HG02943 (cell line): ENCODE data around the gene GIGYF1.
A peak's percentile ranks its signal among the peaks of the same experiment; 100 is the strongest.
"Not testable (repeated sequence)": the region's sequence is repeated elsewhere in the genome, so short reads cannot be mapped to it uniquely, and the experiment has no call there.

Experiments used
- ATAC-seq: cut with Tn5 transposase; IDR thresholded peaks from one replicate; pipeline ENCODE4 v1.9.1; 2021; ENCODE audit warnings: mild to moderate bottlenecking, low read depth, moderate library complexity; ENCODE audit not compliant: unreplicated experiment

The GIGYF1 gene

DNA sequence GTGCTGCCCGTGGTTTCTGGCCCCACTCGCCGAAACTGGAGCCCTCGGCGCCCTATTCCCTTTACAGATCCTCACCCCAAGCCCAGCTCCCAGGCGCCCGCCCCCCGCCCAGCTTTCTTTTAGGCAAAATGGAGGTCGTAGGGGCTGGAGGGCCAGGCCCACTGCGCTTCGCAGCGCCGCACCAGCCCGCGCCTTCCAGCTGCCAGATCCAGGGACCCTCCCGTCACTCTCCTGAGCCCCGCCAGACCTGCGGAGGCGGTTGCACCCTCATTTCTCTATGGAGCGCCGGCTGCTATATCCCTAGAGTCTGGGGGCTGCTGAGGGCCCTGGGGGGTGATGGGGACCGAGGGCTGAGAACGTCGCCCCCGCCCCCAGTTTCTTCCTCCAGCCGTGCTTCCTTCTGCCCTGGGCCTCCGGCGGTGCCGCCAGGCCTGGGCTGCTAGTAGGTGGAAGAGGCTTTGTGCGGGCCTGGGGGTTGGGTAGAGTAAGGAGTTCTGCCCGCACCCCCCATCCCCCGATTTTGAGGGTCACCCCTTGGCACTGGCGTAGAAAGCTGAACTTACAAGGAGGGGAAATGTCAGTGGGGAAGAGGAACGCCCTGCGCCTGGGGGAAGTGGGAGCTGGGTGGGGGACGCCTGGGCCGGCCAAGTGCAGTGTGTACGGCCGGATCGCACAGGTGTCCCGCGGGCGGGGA, 19.5 kb downstream of the GIGYF1 start:
- no peak for ATAC-seq

DNA sequence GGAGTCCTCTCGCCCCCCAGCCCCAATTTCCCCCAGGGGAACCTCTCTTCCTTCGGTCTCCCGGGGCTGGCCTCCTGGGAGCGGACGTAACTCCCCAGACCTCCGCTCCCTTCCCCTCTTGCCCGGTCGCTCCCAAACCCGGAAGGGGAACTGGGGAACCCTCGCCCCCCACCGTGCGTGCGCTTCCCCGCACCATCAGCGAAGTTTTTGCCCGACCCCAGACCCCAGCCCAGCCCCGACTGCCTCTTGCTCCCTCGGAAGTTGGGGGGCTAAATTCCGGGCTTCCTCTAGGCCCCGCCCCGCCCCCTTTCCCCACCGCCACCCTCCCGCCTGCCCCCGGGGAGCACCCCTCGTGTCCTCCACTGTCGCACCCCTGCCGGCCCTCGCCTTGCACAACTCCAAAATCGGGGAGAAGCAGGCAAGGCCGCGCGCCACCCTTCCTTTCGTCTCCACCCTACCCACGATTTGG, 20.1 kb downstream of the GIGYF1 start:
- peak; percentile 5 for ATAC-seq

DNA sequence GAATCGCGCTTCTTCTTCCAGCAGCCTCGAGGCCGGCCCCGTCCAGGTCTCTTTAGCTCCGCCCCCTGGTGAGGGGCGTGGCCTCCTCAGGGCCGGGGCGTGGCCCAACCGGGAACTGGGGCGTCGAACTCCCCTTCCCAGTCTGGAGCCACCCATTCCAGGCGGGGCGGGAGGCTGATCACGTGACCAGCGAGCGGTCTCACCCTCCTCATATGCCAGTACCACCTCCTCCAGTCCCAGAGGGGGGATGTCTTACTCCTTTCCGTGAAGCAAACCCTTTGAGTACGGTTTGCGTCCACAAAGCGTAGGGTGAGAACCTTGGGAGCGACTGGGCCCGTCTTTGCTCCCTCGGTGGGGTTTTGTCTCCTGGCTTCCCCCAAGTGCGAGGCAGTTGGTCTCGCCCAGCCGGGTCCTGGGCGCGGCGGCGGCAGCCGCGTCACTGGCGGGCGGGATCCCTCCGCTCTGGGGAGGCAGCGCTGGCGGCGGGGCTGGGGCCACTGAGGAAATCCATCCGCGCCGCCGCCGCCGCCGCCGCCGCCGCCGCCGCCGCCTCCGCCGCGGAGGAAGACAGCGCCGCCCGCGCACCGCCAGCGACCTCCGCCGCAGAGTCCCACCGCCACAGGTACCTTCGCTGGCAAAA, 20.6 kb downstream of the GIGYF1 start, which contains the start of gene GNB2:
TSS of gene GNB2 (plus strand) at position 439 of the 640 bp plus-strand sequence. CDS start 2,526 bp downstream, outside the sequence.
- ATAC-seq: peak; percentile 49

DNA sequence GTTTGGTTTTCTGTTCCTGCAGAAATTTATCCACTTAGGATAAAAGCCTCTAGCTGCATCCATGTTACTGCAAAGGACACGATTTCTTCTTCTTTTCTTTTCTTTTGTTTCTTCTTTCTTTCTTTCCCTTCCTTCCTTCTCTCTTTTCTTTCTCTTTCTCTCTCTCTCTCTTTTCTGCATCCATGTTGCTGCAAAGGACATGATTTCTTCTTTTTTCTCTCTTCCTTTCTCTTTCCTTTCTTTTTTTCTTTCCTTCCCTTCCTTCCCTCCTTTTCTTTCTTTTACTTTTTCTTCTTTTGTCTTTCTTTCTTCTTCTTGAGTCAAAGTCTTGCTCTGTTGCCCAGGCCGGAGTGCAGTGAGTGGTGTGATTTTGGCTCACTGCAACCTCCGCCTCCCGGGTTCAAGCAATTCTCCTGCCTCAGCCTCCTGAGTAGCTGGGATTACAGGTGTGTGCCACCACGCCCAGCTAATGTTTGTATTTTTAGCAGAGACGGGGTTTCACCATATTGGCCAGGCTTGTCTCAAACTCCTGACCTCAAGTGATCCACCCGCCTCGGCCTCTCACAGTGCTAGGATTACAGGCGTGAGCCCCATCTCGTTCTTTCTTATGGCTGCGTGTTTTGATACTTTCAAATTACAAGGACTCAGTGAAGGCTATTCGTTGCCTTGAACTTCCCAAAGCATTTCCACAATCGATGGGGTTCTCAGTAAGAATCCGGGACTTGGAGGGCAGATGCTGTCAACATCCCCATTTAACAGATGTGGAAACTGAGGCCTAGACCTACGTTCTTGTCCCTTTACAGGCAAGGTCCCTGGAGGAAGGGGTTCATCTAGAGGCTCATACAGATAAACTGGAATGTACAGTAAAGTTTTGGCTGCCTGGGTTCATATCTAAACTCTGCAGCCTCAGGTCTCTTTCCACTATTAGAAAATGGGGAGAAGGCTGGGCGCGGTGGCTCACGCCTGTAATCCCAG, 22.4 kb downstream of the GIGYF1 start:
- ATAC-seq: no peak

DNA sequence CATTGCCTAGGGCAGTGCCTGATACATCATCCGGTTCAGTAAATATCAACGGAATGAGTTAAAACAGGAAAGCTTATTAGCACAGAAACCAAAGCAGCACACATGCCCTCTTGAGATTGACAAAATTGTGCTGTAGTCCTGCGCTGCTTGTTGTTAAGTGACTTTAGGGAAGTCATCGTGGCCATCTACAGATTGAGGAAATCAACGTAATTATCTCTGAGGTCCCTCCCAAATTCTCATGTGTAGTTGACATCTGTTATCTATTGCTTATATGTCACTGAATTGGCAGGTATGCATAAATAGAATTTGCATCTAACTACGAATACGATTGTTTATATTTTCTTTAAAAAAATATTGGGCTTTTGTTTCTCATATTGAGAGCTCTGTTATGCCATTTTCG, 24.0 kb downstream of the GIGYF1 start:
- ATAC-seq: no peak

DNA sequence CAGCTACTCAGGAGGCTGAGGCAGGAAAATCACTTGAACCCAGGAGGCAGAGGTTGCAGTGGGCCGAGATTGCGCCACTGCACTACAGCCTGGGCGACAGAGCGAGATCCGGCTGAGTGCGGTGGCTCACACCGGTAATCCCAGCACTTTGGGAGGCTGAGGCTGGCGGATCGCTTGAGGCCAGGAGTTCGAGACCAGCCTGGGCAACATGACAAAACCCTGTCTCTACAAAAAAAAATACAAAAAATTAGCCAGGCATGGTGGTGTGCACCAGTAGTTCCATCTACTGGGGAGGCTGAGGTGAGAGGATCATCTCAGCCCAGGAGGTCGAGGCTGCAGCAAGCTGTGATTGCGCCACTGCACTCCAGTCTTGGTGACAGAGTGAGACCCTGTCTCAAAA, 24.9 kb downstream of the GIGYF1 start:
- ATAC-seq: not testable (repeated sequence)

DNA sequence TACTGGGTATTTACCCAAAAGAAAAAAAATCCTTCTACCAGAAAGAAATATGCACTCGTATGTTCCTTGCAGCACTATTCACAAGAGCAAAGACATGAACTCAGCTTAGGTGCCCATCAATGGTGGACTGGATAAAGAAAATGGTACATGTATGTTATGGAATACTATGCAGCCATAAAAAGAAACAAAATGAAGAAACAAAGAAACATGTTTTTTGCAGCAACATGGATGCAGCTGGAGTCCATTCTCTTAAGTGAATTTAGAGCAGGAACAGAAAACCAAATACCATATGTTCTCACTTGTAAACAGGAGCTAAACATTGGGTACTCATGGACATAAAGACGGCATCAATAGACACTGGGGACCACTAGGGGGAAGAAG, 26.0 kb downstream of the GIGYF1 start:
- no peak for ATAC-seq

DNA sequence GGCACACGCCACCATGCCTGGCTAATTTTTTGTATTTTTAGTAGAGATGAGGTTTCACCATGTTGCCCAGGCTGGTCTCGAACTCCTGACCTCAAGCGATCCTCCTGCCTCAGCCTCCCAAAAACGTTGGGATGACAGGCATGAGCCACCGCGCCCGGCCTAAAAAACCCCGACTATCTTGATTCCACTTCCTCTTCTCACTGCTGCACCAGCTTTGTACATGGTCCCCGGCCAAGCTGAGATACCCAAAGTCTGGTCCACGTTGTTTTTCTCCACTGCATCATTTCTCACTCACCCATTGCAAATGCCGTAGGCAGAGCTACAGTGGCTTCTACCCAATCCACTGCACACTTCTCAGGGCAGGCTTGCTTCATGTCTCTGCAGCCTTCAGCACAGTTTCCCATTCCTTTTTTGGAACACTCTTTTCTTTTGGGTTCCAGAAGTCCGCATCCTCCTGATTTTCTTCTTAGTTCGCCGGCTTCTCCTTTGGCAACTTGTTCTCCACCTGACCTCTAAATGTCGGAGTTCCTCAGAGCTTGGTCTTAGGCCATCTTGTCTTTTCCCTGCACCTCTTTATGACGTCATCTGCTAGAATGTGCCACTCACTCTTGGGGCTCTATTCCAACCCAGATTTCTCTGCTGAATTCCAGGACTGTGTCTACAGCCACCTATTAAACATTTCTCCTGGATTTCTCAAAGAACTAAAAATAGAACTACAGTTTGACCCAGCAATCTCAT, 26.6 kb downstream of the GIGYF1 start:
- no peak for ATAC-seq

DNA sequence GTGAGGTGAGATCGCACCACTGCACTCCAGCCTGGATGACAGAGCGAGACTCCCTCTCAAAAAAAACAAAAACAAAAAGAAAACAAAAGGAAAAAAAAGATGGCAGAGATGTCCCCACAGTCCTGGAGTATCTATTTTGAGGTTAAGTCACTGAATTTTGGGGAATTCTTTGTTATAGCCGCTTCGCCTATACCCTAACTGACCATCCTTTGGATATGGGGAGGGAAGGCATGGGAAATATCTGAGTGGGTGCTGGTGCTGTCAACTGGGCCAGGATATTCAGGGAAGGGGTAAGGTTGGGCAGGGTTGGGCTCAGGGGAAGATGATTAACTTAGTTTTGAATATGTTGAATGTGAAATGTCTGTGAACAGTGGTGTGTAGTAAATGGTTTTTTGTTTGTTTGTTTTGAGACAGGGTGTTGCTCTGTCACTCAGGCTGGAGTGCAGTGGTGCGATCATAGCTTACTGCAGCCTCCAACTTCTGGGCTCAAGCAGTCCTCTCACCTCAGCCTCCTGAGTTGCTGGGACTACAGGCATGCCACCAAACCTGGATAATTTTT, 28.8 kb downstream of the GIGYF1 start:
- no peak for ATAC-seq

DNA sequence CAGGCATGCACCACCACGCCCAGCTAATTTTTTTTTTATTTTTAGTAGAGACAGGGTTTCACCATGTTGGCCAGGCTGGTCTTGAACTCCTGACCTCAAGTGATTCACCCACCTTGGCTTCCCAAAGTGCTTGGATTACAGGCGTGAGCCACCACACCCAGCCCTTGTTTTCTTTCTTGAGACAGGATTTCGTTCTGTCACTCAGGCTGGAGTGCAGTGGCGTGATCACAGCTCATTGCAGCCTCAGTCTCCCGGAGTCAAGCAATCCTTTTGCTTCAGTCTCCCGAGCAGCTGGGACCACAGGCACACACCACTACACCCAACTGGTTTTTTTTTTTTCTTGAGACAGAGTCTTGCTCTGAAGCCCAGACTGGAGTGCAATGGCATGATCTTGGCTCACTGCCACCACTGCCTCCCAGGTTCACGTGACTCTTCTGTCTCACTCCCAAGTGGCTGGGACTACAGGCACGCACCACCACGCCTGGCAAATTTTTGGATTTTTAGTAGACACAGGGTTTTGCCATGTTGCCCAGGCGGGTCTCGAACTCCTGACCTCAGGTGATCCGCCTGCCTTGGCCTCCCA, 31.8 kb downstream of the GIGYF1 start:
- ATAC-seq: not testable (repeated sequence)

DNA sequence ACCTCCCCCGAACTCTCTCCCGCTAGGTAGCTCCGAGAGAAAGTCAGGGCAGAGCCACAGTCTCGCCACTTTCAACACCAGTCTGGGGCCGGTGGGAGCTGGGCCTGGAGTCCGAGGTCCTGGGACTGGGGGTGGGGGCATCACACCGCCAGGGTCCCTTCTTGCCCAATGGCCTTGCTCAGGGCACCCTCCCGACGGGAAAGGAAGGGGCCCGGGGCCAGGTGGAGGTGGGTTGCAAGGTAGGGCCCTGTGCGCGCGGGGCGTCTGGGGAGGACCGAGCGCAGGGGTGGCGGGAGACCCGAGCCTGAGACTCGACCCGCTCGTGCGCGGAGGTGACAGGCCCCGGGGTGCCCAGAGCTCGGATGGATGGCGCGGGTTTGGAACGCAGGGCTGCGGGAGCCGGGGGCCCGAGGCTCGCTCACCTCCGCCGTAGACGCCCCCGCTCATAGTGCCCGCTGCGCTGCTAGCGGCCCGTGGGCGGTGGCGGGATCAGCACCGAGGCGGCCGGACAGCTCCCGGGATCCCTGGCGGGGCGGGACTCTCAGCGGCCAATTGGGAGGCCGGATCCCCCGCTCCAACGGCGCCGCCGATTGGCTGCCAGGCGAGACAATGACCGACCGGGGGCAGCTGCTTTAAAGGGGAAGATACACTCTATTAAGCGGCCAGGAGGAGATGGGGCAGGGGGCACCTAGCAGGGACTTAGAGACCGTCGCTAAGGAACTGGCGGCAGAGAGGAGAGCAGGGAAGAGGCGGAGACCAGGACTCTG, 38.0 kb downstream of the GIGYF1 start, which contains the start of gene ACTL6B:
TSS of gene ACTL6B (minus strand) at position 541 of the 767 bp plus-strand sequence. CDS start at position 447, 94 bp downstream.
- ATAC-seq: no peak

DNA sequence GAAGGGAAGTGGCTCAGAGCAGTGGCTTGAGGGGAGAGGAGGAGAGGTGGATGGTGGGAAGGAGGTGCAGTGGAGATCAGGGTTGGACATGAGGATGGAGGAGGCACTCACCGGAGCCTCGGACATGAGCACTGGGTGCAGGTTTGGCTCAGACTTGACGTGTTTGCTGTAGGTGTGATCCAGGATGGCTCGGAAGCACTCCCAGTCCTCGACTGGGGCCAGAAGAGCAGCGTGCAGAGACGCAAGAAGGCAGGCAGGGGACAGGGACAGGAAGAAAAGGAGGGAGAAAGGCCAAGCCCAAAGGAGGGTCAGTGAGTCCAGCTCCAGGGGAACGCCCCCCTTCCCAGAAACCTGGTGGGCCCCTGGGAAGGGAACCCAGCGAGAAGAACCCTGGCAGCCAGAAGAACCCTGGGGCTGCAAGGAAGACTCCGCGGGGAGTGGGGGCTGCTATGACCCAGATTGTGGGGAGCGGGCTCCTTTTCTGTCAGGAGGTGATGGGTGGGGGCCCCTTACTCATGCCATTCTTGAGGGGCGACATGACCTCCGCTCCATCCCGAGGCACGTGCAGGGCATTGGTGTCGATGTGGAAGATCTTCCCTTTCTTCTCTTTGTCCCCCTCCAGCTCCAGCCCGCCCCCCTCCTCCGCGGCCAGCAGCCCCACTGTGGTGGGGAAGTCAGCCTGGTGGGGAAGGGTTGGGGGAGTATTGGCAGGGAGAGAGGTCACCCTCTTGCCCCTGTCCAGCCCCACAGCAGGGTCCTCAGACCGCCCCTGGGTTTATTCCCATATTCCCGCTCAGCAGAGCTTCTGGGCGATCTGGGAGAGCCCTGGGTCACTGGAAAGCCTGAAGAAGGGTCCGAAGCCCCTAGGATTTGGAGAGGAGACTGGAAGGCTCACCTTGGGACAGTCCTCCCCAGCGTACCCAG, 38.9 kb downstream of the GIGYF1 start:
- no peak for ATAC-seq

DNA sequence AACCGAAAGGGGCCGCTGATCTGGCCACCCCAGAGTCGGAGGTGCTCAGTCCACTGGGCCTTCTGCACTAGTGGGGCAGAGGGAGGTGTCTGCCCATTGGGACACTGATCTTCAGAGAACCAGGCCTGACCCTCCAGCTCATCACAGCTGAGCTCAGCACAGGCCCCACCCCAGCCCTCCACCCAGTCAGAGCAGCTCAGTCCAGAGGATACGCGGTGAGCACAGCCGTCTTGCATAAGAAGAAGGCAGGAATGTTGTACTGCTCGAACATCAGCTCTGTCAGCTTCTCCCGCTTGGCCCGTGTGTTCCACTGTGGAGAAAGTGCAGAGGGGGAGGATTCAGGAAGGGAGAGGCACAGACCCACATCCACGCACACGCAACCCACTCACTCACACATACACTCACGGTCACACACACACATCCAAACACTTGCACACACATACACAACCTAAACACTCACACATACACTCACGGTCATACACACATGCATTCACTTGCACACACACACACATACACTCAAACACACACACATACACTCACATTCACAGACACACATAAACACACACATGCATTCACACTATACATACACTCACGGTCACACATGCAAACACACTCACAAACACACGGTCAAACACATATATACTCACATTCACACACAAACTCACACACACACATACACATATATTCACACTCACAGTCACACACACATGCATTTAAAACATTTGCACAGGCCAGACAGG, 44.1 kb downstream of the GIGYF1 start:
- no peak for ATAC-seq

DNA sequence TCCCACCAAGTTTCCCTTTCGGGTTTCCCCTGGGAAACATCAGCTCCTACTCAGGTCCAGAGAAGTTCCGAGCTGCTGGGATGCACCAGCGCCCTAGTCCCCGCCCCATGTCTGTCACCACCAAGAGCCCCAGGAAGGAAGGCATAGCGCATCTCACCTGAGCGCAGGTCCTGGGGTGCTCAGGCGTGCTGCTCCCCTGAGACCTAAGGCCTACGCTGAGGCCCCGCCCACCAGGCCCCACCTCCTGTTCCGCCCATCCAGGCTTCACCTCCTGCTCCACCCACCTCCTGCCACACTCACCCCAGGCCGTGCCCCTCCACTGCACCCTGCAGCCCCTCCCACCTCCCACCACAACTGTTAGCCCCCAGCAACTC, 51.5 kb downstream of the GIGYF1 start:
- no peak for ATAC-seq

DNA sequence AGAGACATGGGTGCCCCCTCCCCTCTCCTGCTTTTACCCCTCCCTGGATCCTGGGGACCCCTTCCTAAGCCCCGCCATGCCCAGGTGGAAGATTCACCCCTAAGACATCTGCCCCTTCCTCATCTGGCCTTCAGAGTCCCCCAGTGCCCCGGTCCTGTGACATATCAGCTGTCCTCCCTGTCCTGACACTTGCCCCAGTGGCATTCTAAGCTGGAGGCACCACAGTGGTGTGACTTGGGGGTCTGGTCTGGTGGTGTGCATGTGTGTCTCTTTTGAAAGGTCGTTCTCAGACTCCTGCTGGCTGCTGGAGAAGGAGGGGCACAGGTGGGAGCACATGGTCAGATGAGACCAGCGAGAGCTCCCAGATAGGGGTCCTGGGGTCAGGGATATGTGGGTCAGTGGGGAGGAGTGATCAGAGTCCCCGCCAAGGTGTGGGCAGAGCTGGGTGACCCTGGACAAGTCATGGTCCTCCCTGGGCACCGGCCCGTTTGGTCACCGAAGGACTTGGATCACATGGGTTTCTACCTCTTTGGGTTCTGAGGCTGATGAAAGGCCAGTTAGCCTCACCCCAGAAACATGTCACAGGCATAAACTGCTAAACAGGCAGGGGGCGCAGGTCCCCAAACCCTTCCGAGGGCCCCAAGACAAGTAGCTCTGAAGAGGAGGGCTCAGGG, 52.1 kb downstream of the GIGYF1 start:
- ATAC-seq: no peak

DNA sequence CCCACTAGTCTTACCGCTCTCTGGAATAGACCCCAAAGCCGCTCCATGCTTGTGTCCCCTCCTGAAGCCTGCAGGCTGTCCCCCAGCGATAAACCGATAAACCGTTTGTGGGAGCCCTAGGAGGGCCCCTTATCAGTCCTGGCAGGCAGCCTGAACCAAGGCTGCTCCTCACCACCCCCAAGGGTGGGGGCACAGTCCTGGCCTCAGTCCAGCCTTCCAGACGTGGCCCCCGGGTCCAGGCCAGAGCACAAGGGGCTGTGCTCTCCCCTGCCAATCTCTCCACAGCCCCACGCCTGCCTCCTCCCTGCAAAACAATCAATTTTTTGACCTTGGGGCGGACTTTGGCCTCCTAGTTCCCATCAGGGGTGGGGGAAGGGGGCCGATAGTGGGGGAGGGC, 52.6 kb downstream of the GIGYF1 start, which contains the start of gene TFR2:
TSS of gene TFR2 (minus strand) at position 90 of the 397 bp plus-strand sequence. CDS start at position 47, 43 bp downstream.
- ATAC-seq: no peak
